Activated CD8-positive, alpha-beta memory T cell treated with anti-CD3 and anti-CD28 coated beads for 36 hours (primary cell): ENCODE data around the gene TMEM30B. TPM values are rescaled to one million over a fixed set of nuclear protein-coding genes. Genes with fewer than 3 reads are reported as not detected.
"Not testable (repeated sequence)": the region's sequence is repeated elsewhere in the genome, so short reads cannot be mapped to it uniquely, and the experiment has no call there.

Experiments
- CTCF ChIA-PET: fragments of 350-600 bp; sonication (Branson Sonifier 250); formaldehyde crosslinking; loops from one replicate; lab custom pipeline; 2021; ENCODE audit warnings: antibody characterized with exemption; lab: Charles Lee
- POLR2A ChIA-PET: fragments of 350-600 bp; sonication (Branson Sonifier 250); formaldehyde crosslinking; loops from one replicate; lab custom pipeline; 2021; ENCODE audit warnings: antibody characterized with exemption; lab: Charles Lee
- total RNA-seq, 2 experiments: library from RNA; stranded (reverse); gene quantifications; one replicate each; pipeline ENCODE4 v1.2.3, GENCODE V29; 2021

Gene TMEM30B
- total RNA-seq, 2 experiments from 2014 or later = 1.4 to 2.1 TPM

GRCh38 chr14:61308701-61309100, 27.6 kb upstream of the TMEM30B start:
- CTCF ChIA-PET, POLR2A ChIA-PET: not testable (repeated sequence)

GRCh38 chr14:61308198-61308597, 27.1 kb upstream of the TMEM30B start:
- CTCF ChIA-PET = no interaction called here
- POLR2A ChIA-PET = no interaction called here

GRCh38 chr14:61304688-61305087, 23.6 kb upstream of the TMEM30B start:
- CTCF ChIA-PET = interaction anchor here (0.6 to 1.2 kb wide), 2 partner anchors 15 to 179 kb away, joined by 3 read pairs; no protein-coding TSS in a partner anchor
- POLR2A ChIA-PET = interaction anchor here (0.5 kb wide), 1 partner anchor 119 kb away, joined by 4 read pairs; no protein-coding TSS in a partner anchor

GRCh38 chr14:61300754-61301153, 19.6 kb upstream of the TMEM30B start:
- POLR2A ChIA-PET = no interaction called here
- CTCF ChIA-PET = interaction anchor here (1.4 to 1.5 kb wide), 2 partner anchors 20 kb away, joined by 3 to 4 read pairs; partner anchors contain the start of genes PRKCH and TMEM30B

GRCh38 chr14:61300209-61300608, 19.1 kb upstream of the TMEM30B start:
- CTCF ChIA-PET = interaction anchor here (1.4 kb wide), 1 partner anchor 20 kb away, joined by 3 read pairs; the partner anchor contains the start of gene TMEM30B
- POLR2A ChIA-PET = no interaction called here

GRCh38 chr14:61298824-61299223, 17.7 kb upstream of the TMEM30B start:
- ChIA-PET CTCF (no interaction called here), POLR2A (no interaction called here)

GRCh38 chr14:61297581-61297980, 16.4 kb upstream of the TMEM30B start:
- ChIA-PET POLR2A (no interaction called here), CTCF (interaction anchor here (0.8 kb wide), 1 partner anchor 9 kb away, joined by 3 read pairs; no protein-coding TSS in a partner anchor)

- CTCF ChIA-PET = interaction anchor here (0.6 to 1.6 kb wide), 4 partner anchors 18 to 117 kb away, joined by 3 to 6 read pairs (median 4); no protein-coding TSS in a partner anchor
- POLR2A ChIA-PET = no interaction called here
Observed at GRCh38 chr14:61296719-61297502, 15.8 kb upstream of the TMEM30B start.

- POLR2A ChIA-PET = no interaction called here
- CTCF ChIA-PET = interaction anchor here (0.6 to 1.6 kb wide), 5 partner anchors 14 to 118 kb away, joined by 3 to 6 read pairs (median 3); no protein-coding TSS in a partner anchor
Observed at GRCh38 chr14:61296151-61296550, 15.0 kb upstream of the TMEM30B start.

GRCh38 chr14:61290701-61291100, 9.6 kb upstream of the TMEM30B start:
- ChIA-PET CTCF (interaction anchor here (0.5 to 0.7 kb wide), 2 partner anchors 451 to 579 kb away, joined by 3 to 4 read pairs; no protein-coding TSS in a partner anchor), POLR2A (no interaction called here)

GRCh38 chr14:61288720-61289119, 7.6 kb upstream of the TMEM30B start:
- POLR2A ChIA-PET = no interaction called here
- CTCF ChIA-PET = no interaction called here

GRCh38 chr14:61288228-61288627, 7.1 kb upstream of the TMEM30B start:
- CTCF ChIA-PET = no interaction called here
- POLR2A ChIA-PET = no interaction called here

- ChIA-PET CTCF (interaction anchor here (0.7 to 1.9 kb wide), 2 partner anchors 13 to 61 kb away, joined by 4 to 6 read pairs; no protein-coding TSS in a partner anchor), POLR2A (interaction anchor here (0.6 kb wide), 1 partner anchor 167 kb away, joined by 7 read pairs; no protein-coding TSS in a partner anchor)
Observed at GRCh38 chr14:61287196-61287595, 6.1 kb upstream of the TMEM30B start.

- POLR2A ChIA-PET = no interaction called here
Observed at GRCh38 chr14:61285364-61285763, 4.2 kb upstream of the TMEM30B start.

GRCh38 chr14:61284001-61284400, 2.9 kb upstream of the TMEM30B start:
- ChIA-PET POLR2A (interaction anchor here (0.6 kb wide), 1 partner anchor 549 kb away, joined by 5 read pairs; no protein-coding TSS in a partner anchor), CTCF (interaction anchor here (1.1 to 1.9 kb wide), 3 partner anchors 9 to 26 kb away, joined by 3 to 5 read pairs (median 3); no protein-coding TSS in a partner anchor)

More at GRCh38 chr14:61285364-61285763, 4.2 kb upstream of the TMEM30B start:
- CTCF ChIA-PET = interaction anchor here (0.6 to 1.9 kb wide), 5 partner anchors 11 to 660 kb away, joined by 3 to 4 read pairs (median 3); partner anchors contain the start of gene PRKCH

- ChIA-PET POLR2A (no interaction called here), CTCF (interaction anchor here (0.6 to 1.9 kb wide), 2 partner anchors 24 to 35 kb away, joined by 4 to 5 read pairs; no protein-coding TSS in a partner anchor)
Observed at GRCh38 chr14:61282746-61283145, 1.6 kb upstream of the TMEM30B start.

- POLR2A ChIA-PET = interaction anchor here (0.6 to 1.2 kb wide), 2 partner anchors 48 to 63 kb away, joined by 3 read pairs; no protein-coding TSS in a partner anchor
Observed at GRCh38 chr14:61281948-61282275, 774 bp upstream of the TMEM30B start.

GRCh38 chr14:61280526-61281185, 482 bp downstream of the TMEM30B start:
- CTCF ChIA-PET = interaction anchor here (0.5 to 2.0 kb wide), 15 partner anchors 9 to 825 kb away, joined by 3 to 7 read pairs (median 3); no protein-coding TSS in a partner anchor

More at GRCh38 chr14:61281948-61282275, 774 bp upstream of the TMEM30B start:
- CTCF ChIA-PET = interaction anchor here (0.6 to 2.0 kb wide), 6 partner anchors 14 to 693 kb away, joined by 3 to 7 read pairs (median 4); no protein-coding TSS in a partner anchor

GRCh38 chr14:61280092-61280525, 1.0 kb downstream of the TMEM30B start:
- CTCF ChIA-PET = interaction anchor here (0.7 to 2.0 kb wide), 14 partner anchors 8 to 557 kb away, joined by 3 to 7 read pairs (median 3); no protein-coding TSS in a partner anchor
- POLR2A ChIA-PET = no interaction called here

More at GRCh38 chr14:61280526-61281185, 482 bp downstream of the TMEM30B start:
- POLR2A ChIA-PET = interaction anchor here (0.8 to 1.2 kb wide), 2 partner anchors 50 to 1032 kb away, joined by 3 to 4 read pairs; no protein-coding TSS in a partner anchor
